ENCODE measurements around the gene SAA1. TPM values are rescaled to one million over a fixed set of nuclear protein-coding genes. Genes with fewer than 3 reads are reported as not detected.

The SAA1 gene
- 19.0 TPM for total RNA-seq
- 1,843 TPM for polyA plus RNA-seq
- long read RNA-seq, donor 1, partial matches to known transcripts = 0 of 4 reads
- long read RNA-seq, donor 1, other reads (novel, unspliced or antisense) = 0 of 4 reads
- long read RNA-seq, donor 2 = 0 reads
- long read RNA-seq, donor 3, transcript SAA1-201 (4 exons, 615 nt) = major isoform, 21 of 23 reads
- long read RNA-seq, donor 3, partial matches to known transcripts = 0 of 23 reads
- long read RNA-seq, donor 3, other reads (novel, unspliced or antisense) = 0 of 23 reads
- long read RNA-seq, donor 4, transcript SAA1-201 (4 exons, 615 nt) = major isoform, 23 of 28 reads
- long read RNA-seq, donor 4, partial matches to known transcripts = 5 of 28 reads
- long read RNA-seq, donor 4, other reads (novel, unspliced or antisense) = 0 of 28 reads
- long read RNA-seq, donor 5, transcript SAA1-201 (4 exons, 615 nt) = major isoform, 26 of 48 reads
- long read RNA-seq, donor 5, partial matches to known transcripts = 14 of 48 reads
- long read RNA-seq, donor 5, other reads (novel, unspliced or antisense) = 6 of 48 reads
- long read RNA-seq, donor 6, transcript SAA1-201 (4 exons, 615 nt) = major isoform, 15 of 15 reads
- long read RNA-seq, donor 6, partial matches to known transcripts = 0 of 15 reads
- long read RNA-seq, donor 6, other reads (novel, unspliced or antisense) = 0 of 15 reads
- long read RNA-seq, donor 7, transcript SAA1-201 (4 exons, 615 nt) = major isoform, 24 of 25 reads
- long read RNA-seq, donor 7, partial matches to known transcripts = 0 of 25 reads
- long read RNA-seq, donor 7, other reads (novel, unspliced or antisense) = 0 of 25 reads
- long read RNA-seq, donor 8, transcript SAA1-201 (4 exons, 615 nt) = major isoform, 7 of 7 reads
- long read RNA-seq, donor 8, partial matches to known transcripts = 0 of 7 reads
- long read RNA-seq, donor 8, other reads (novel, unspliced or antisense) = 0 of 7 reads
- long read RNA-seq, donor 9, transcript SAA1-201 (4 exons, 615 nt) = major isoform, 5 of 5 reads
- long read RNA-seq, donor 9, partial matches to known transcripts = 0 of 5 reads
- long read RNA-seq, donor 9, other reads (novel, unspliced or antisense) = 0 of 5 reads
- long read RNA-seq, donor 10, transcript SAA1-201 (4 exons, 615 nt) = major isoform, 18 of 18 reads
- long read RNA-seq, donor 10, partial matches to known transcripts = 0 of 18 reads
- long read RNA-seq, donor 10, other reads (novel, unspliced or antisense) = 0 of 18 reads

- Histone ChIP-seq H3K4me3 (ENCODE audit: low read length in 2 of 2) (no peak within 1 kb of the TSS), H3K36me3 (ENCODE audit: control insufficient read depth in 2 of 2, insufficient read depth in 2 of 2, low read length in 1 of 2) (no peaks in the 10 kb centered on the region), H3K4me1 (ENCODE audit: control insufficient read depth in 2 of 2, insufficient read depth in 2 of 2, low read length in 2 of 2) (no peaks in the 10 kb centered on the region), H3K9me3 (ENCODE audit: control insufficient read depth in 2 of 2, insufficient read depth in 1 of 2, low read length in 1 of 2) (no peaks in the 10 kb centered on the region), H3K27me3 (ENCODE audit: control insufficient read depth in 2 of 2, insufficient read depth in 1 of 2, low read length in 1 of 2) (no peaks in the 10 kb centered on the region), H3K27ac (ENCODE audit: low read depth in 1 of 2, low read length in 1 of 2) (no peak within 1 kb of the TSS)
- 74% methylated on average over 8 of the region's 8 CpGs for WGBS
- DNase-seq (ENCODE audit: low read depth in 6 of 9, low spot score in 9 of 9) = no peak
These were observed at the start of gene SAA1 for GRCh38 chr11:18265949-18266348. SAA1 (plus strand) TSS chr11:18266264; CDS start chr11:18266888, 624 bp downstream.

DNA sequence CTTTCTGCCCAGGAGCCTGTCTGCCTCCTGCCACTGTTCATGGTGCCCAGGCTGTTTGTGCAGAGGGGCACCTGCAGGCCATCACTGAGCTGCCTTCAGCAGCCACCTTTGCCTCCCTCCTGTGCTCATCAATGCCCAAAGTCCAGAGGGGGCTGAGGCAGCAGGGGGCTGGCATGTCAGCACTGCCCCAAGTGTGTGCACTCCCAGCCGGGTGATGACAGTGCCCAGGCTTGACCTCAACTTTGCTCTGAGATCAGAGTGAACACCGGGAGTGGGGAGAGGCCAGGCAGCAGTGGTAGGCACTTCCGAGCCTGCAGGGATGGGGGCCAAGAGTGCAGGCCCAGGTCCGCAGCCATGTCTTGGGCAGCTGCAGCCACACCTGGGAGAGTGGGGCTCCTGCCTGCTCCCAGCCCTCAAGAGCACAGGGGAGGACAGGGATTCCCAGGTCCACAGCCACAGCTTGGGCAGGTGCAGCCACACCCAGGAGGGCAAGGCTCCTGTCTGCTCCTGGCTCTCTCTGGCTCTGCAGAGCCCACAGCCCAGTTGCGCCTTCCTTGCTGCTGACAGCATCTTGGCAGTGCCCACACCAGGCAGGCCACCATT is 44.7 kb upstream of the SAA1 start:
- Histone ChIP-seq H3K27ac (ENCODE audit: low read depth in 1 of 2, low read length in 1 of 2) (no peak overlapping the region), H3K4me1 (ENCODE audit: control insufficient read depth in 2 of 2, insufficient read depth in 2 of 2, low read length in 2 of 2) (no peaks in the 10 kb centered on the region), H3K27me3 (ENCODE audit: control insufficient read depth in 2 of 2, insufficient read depth in 1 of 2, low read length in 1 of 2) (no peaks in the 10 kb centered on the region), H3K9me3 (ENCODE audit: control insufficient read depth in 2 of 2, insufficient read depth in 1 of 2, low read length in 1 of 2) (peaks cover 0 to 7% of the 10 kb centered on the region in 2 donors), H3K36me3 (ENCODE audit: control insufficient read depth in 2 of 2, insufficient read depth in 2 of 2, low read length in 1 of 2) (no peaks in the 10 kb centered on the region), H3K4me3 (ENCODE audit: low read length in 2 of 2) (no peak overlapping the region)
- DNase-seq (ENCODE audit: low read depth in 6 of 9, low spot score in 9 of 9) = no peak
- 96% methylated on average over 5 of the region's 5 CpGs for WGBS

GRCh38 chr11:18222814-18223421 is 43.1 kb upstream of the SAA1 start:
- no peaks in the 10 kb centered on the region for H3K4me1 ChIP-seq (ENCODE audit: control insufficient read depth in 2 of 2, insufficient read depth in 2 of 2, low read length in 2 of 2)
- no peaks in the 10 kb centered on the region for H3K36me3 ChIP-seq (ENCODE audit: control insufficient read depth in 2 of 2, insufficient read depth in 2 of 2, low read length in 1 of 2)
- no peak for DNase-seq (ENCODE audit: low read depth in 6 of 9, low spot score in 9 of 9)
- no peak overlapping the region for H3K27ac ChIP-seq (ENCODE audit: low read depth in 1 of 2, low read length in 1 of 2)
- no peaks in the 10 kb centered on the region for H3K27me3 ChIP-seq (ENCODE audit: control insufficient read depth in 2 of 2, insufficient read depth in 1 of 2, low read length in 1 of 2)
- H3K4me3 ChIP-seq (ENCODE audit: low read length in 2 of 2) = no peak overlapping the region
- peaks cover 0 to 7% of the 10 kb centered on the region in 2 donors for H3K9me3 ChIP-seq (ENCODE audit: control insufficient read depth in 2 of 2, insufficient read depth in 1 of 2, low read length in 1 of 2)
- 87% methylated on average over 3 of the region's 3 CpGs for WGBS

- 89% methylated on average over 3 of the region's 3 CpGs for WGBS
- no peak overlapping the region for H3K4me3 ChIP-seq (ENCODE audit: low read length in 2 of 2)
- no peak for DNase-seq (ENCODE audit: low read depth in 6 of 9, low spot score in 9 of 9)
- H3K36me3 ChIP-seq (ENCODE audit: control insufficient read depth in 2 of 2, insufficient read depth in 2 of 2, low read length in 1 of 2) = no peaks in the 10 kb centered on the region
- no peaks in the 10 kb centered on the region for H3K27me3 ChIP-seq (ENCODE audit: control insufficient read depth in 2 of 2, insufficient read depth in 1 of 2, low read length in 1 of 2)
- H3K4me1 ChIP-seq (ENCODE audit: control insufficient read depth in 2 of 2, insufficient read depth in 2 of 2, low read length in 2 of 2) = no peaks in the 10 kb centered on the region
- H3K9me3 ChIP-seq (ENCODE audit: control insufficient read depth in 2 of 2, insufficient read depth in 1 of 2, low read length in 1 of 2) = peaks cover 0 to 7% of the 10 kb centered on the region in 2 donors
- no peak overlapping the region for H3K27ac ChIP-seq (ENCODE audit: low read depth in 1 of 2, low read length in 1 of 2)
These were observed 42.3 kb upstream of the SAA1 start for GRCh38 chr11:18223591-18224387.

GRCh38 chr11:18225913-18226312 is 40.2 kb upstream of the SAA1 start:
- no peaks in the 10 kb centered on the region for H3K27me3 ChIP-seq (ENCODE audit: control insufficient read depth in 2 of 2, insufficient read depth in 1 of 2, low read length in 1 of 2)
- no peak overlapping the region for H3K27ac ChIP-seq (ENCODE audit: low read depth in 1 of 2, low read length in 1 of 2)
- 69% methylated on average over 2 of the region's 2 CpGs for WGBS
- H3K4me1 ChIP-seq (ENCODE audit: control insufficient read depth in 2 of 2, insufficient read depth in 2 of 2, low read length in 2 of 2) = no peaks in the 10 kb centered on the region
- H3K4me3 ChIP-seq (ENCODE audit: low read length in 2 of 2) = no peak overlapping the region
- peaks cover 0 to 1% of the 10 kb centered on the region in 2 donors for H3K9me3 ChIP-seq (ENCODE audit: control insufficient read depth in 2 of 2, insufficient read depth in 1 of 2, low read length in 1 of 2)
- H3K36me3 ChIP-seq (ENCODE audit: control insufficient read depth in 2 of 2, insufficient read depth in 2 of 2, low read length in 1 of 2) = no peaks in the 10 kb centered on the region
- no peak for DNase-seq (ENCODE audit: low read depth in 6 of 9, low spot score in 9 of 9)

DNA sequence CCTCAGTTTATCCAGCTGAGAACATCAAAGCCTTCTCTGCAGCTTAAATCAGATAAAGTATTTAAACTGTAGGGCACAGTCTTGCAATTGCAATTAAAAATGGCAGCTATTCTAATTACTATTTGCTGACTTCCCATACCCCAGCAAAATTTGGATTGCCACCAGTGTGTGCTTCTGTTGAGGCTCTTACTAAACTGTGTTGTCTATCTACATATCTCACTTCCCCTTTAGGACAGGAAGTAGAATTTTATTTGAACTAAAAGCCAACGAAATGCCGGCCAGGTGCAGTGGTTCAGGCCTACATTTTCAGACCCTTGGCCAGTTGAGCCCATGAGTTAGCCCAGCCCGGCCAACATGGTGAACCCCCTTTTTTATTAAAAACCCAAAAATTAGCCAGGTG is 36.6 kb upstream of the SAA1 start:
- H3K27ac ChIP-seq (ENCODE audit: low read depth in 1 of 2, low read length in 1 of 2) = no peak overlapping the region
- DNase-seq (ENCODE audit: low read depth in 6 of 9, low spot score in 9 of 9) = no peak
- H3K27me3 ChIP-seq (ENCODE audit: control insufficient read depth in 2 of 2, insufficient read depth in 1 of 2, low read length in 1 of 2) = no peaks in the 10 kb centered on the region
- no peaks in the 10 kb centered on the region for H3K36me3 ChIP-seq (ENCODE audit: control insufficient read depth in 2 of 2, insufficient read depth in 2 of 2, low read length in 1 of 2)
- no peaks in the 10 kb centered on the region for H3K9me3 ChIP-seq (ENCODE audit: control insufficient read depth in 2 of 2, insufficient read depth in 1 of 2, low read length in 1 of 2)
- no peaks in the 10 kb centered on the region for H3K4me1 ChIP-seq (ENCODE audit: control insufficient read depth in 2 of 2, insufficient read depth in 2 of 2, low read length in 2 of 2)
- H3K4me3 ChIP-seq (ENCODE audit: low read length in 2 of 2) = no peak overlapping the region
- 54% methylated on average over 3 of the region's 3 CpGs for WGBS

- Histone ChIP-seq H3K4me1 (ENCODE audit: control insufficient read depth in 2 of 2, insufficient read depth in 2 of 2, low read length in 2 of 2) (no peaks in the 10 kb centered on the region), H3K9me3 (ENCODE audit: control insufficient read depth in 2 of 2, insufficient read depth in 1 of 2, low read length in 1 of 2) (no peaks in the 10 kb centered on the region), H3K27me3 (ENCODE audit: control insufficient read depth in 2 of 2, insufficient read depth in 1 of 2, low read length in 1 of 2) (peaks cover 0 to 2% of the 10 kb centered on the region in 2 donors), H3K27ac (ENCODE audit: low read depth in 1 of 2, low read length in 1 of 2) (no peak overlapping the region), H3K36me3 (ENCODE audit: control insufficient read depth in 2 of 2, insufficient read depth in 2 of 2, low read length in 1 of 2) (no peaks in the 10 kb centered on the region), H3K4me3 (ENCODE audit: low read length in 2 of 2) (no peak overlapping the region)
- no peak for DNase-seq (ENCODE audit: low read depth in 6 of 9, low spot score in 9 of 9)
- WGBS = 64% methylated on average over 2 of the region's 2 CpGs
These were observed 35.2 kb upstream of the SAA1 start for GRCh38 chr11:18230859-18231258.

GRCh38 chr11:18233912-18234311 is 32.2 kb upstream of the SAA1 start:
- 96% methylated on average over 4 of the region's 4 CpGs for WGBS
- Histone ChIP-seq H3K4me3 (ENCODE audit: low read length in 2 of 2) (no peak overlapping the region), H3K27me3 (ENCODE audit: control insufficient read depth in 2 of 2, insufficient read depth in 1 of 2, low read length in 1 of 2) (peaks cover 0 to 2% of the 10 kb centered on the region in 2 donors), H3K27ac (ENCODE audit: low read depth in 1 of 2, low read length in 1 of 2) (no peak overlapping the region), H3K36me3 (ENCODE audit: control insufficient read depth in 2 of 2, insufficient read depth in 2 of 2, low read length in 1 of 2) (no peaks in the 10 kb centered on the region), H3K4me1 (ENCODE audit: control insufficient read depth in 2 of 2, insufficient read depth in 2 of 2, low read length in 2 of 2) (no peaks in the 10 kb centered on the region), H3K9me3 (ENCODE audit: control insufficient read depth in 2 of 2, insufficient read depth in 1 of 2, low read length in 1 of 2) (no peaks in the 10 kb centered on the region)
- no peak for DNase-seq (ENCODE audit: low read depth in 6 of 9, low spot score in 9 of 9)

Measured in thymus (tissue), 14 donors.